CD4-positive, alpha-beta T cell (primary cell): Measurements from ENCODE around the gene KLF14. TPM values are rescaled to one million over a fixed set of nuclear protein-coding genes. Genes with fewer than 3 reads are reported as not detected.

Source experiments
- ATAC-seq: fragments of 200-7000 bp; cut with Tn5 transposase; one replicate; pipeline ENCODE4 v1.10.0; 2022; ENCODE audit warnings: mild to moderate bottlenecking; ENCODE audit not compliant: poor library complexity
- CTCF ChIA-PET: fragments of 350-600 bp; sonication (Branson Sonifier 250); formaldehyde crosslinking; loops from one replicate; lab custom pipeline; 2021; ENCODE audit warnings: antibody characterized with exemption, inconsistent platforms; lab: Charles Lee
- POLR2A ChIA-PET: fragments of 350-600 bp; sonication (Branson Sonifier 250); formaldehyde crosslinking; loops from one replicate; lab custom pipeline; 2021; ENCODE audit warnings: antibody characterized with exemption, inconsistent platforms; lab: Charles Lee
- DNase-seq, 14 experiments: peaks; one replicate each; pipeline ENCODE4 v3.0.0-alpha.2; 2013 to 2020; ENCODE audit warnings: mixed read lengths in 2 of 14
- H3K27ac ChIP-seq, 2 donors: one replicate each; pipeline versions ENCODE4 v1.5.1 to v1.7.0; 2013; ENCODE audit warnings: low read length in 2 of 2, low read depth in 1 of 2, mild to moderate bottlenecking in 1 of 2
- H3K27me3 ChIP-seq, 2 experiments: 1 replicate in 1 of 2; 2 replicates in 1 of 2; pipeline versions ENCODE4 v1.6.1 to v1.7.0; 2013; ENCODE audit warnings: low read length in 2 of 2, control low read depth in 1 of 2, mild to moderate bottlenecking in 1 of 2, moderate library complexity in 1 of 2; ENCODE audit not compliant: insufficient read depth in 2 of 2, control insufficient read depth in 1 of 2
- H3K36me3 ChIP-seq: one replicate; pipeline ENCODE4 v1.6.1; 2013; ENCODE audit warnings: low read length, control low read depth; ENCODE audit not compliant: insufficient read depth
- H3K4me1 ChIP-seq: one replicate; pipeline ENCODE4 v1.6.1; 2013; ENCODE audit warnings: low read length, control low read depth; ENCODE audit not compliant: insufficient read depth
- H3K4me3 ChIP-seq: one replicate; pipeline ENCODE4 v1.5.1; 2013; ENCODE audit warnings: mild to moderate bottlenecking, low read length, moderate library complexity
- H3K9me3 ChIP-seq, 2 experiments: 1 replicate in 1 of 2; 2 replicates in 1 of 2; pipeline versions ENCODE4 v1.6.1 to v1.7.0; 2013; ENCODE audit warnings: low read length in 2 of 2, mild to moderate bottlenecking in 2 of 2, control low read depth in 1 of 2, moderate library complexity in 1 of 2; ENCODE audit not compliant: control insufficient read depth in 1 of 2, insufficient read depth in 1 of 2
- H3K27ac Mint-ChIP-seq: one replicate; pipeline ENCODE4 v1.8.0; 2020; ENCODE audit warnings: mixed read lengths
- H3K27me3 Mint-ChIP-seq: one replicate; pipeline ENCODE4 v1.8.0; 2021; ENCODE audit warnings: mixed read lengths
- H3K36me3 Mint-ChIP-seq: one replicate; pipeline ENCODE4 v1.8.0; 2021; ENCODE audit warnings: low read depth, mixed read lengths
- H3K4me1 Mint-ChIP-seq: one replicate; pipeline ENCODE4 v1.8.0; 2021; ENCODE audit warnings: low read depth, mixed read lengths
- H3K4me3 Mint-ChIP-seq: one replicate; pipeline ENCODE4 v1.8.0; 2020; ENCODE audit warnings: mild to moderate bottlenecking, mixed read lengths
- H3K9me3 Mint-ChIP-seq: one replicate; pipeline ENCODE4 v1.8.0; 2020; ENCODE audit warnings: mixed read lengths
- intact Hi-C, 2 experiments: fragments of 100-400 bp; cut with DNase I in 1 of 2; cut with micrococcal nuclease in 1 of 2; formaldehyde crosslinking; loops; one replicate each; pipeline versions ENCODE4 v1.15.1 to v1.9.0; 2023 to 2025; cut with DNase I, micrococcal nuclease
- total RNA-seq, 174 experiments: library from RNA in 2 of 174; stranded (reverse) in 2 of 174; gene quantifications; one replicate each; pipeline ENCODE4 v1.2.3 and lab custom pipeline; 2021 to 2026
- TF ChIP-seq, protein P1 (sequence below): fragments of 200-600 bp; IDR thresholded peaks from one replicate; pipeline ENCODE4 v1.8.0; 2022; ENCODE audit warnings: antibody characterized with exemption, mild to moderate bottlenecking

KLF14 gene
- total RNA-seq, 2 experiments from 2014 or later: not detected

DNA sequence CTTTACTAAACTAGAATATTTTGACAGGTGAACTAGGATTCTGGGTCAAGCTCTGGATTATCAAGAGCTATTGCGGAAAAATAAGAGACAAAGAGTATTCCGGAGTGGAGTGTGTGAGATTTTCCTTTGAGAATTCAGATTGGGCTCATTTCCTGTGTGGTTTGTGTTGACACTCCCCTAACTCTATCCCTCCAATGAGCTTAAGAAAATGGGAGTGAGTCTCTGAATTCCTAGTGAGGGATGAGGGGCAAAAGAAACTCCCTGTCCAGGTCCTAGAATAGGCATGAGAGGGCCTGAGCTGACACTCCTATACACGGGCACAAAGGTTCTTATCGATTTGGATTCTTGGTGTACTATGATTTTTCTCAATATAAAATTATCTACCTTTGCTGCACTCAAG, 10.2 kb downstream of the KLF14 start:
- ChIA-PET POLR2A (no interaction called here), CTCF (no interaction called here)
- Histone ChIP-seq H3K27ac (no peak overlapping the region), H3K36me3 (no peaks in the 10 kb centered on the region), H3K9me3 (no peaks in the 10 kb centered on the region), H3K4me3 (no peak overlapping the region), H3K27me3 (peaks cover 16 to 54% of the 10 kb centered on the region in 2 experiments), H3K4me1 (no peaks in the 10 kb centered on the region)
- no peak for DNase-seq
- H3K27me3 Mint-ChIP-seq: peaks cover 46% of the 10 kb centered on the region
- TF ChIP-seq, protein P1, sequence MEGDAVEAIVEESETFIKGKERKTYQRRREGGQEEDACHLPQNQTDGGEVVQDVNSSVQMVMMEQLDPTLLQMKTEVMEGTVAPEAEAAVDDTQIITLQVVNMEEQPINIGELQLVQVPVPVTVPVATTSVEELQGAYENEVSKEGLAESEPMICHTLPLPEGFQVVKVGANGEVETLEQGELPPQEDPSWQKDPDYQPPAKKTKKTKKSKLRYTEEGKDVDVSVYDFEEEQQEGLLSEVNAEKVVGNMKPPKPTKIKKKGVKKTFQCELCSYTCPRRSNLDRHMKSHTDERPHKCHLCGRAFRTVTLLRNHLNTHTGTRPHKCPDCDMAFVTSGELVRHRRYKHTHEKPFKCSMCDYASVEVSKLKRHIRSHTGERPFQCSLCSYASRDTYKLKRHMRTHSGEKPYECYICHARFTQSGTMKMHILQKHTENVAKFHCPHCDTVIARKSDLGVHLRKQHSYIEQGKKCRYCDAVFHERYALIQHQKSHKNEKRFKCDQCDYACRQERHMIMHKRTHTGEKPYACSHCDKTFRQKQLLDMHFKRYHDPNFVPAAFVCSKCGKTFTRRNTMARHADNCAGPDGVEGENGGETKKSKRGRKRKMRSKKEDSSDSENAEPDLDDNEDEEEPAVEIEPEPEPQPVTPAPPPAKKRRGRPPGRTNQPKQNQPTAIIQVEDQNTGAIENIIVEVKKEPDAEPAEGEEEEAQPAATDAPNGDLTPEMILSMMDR: no peak
- no peak for ATAC-seq
- H3K27ac Mint-ChIP-seq: no peak overlapping the region
- no peaks in the 10 kb centered on the region for H3K36me3 Mint-ChIP-seq
- H3K4me3 Mint-ChIP-seq: no peak overlapping the region
- H3K9me3 Mint-ChIP-seq: no peaks in the 10 kb centered on the region
- no peaks in the 10 kb centered on the region for H3K4me1 Mint-ChIP-seq
- intact Hi-C loops: no loop called here

DNA sequence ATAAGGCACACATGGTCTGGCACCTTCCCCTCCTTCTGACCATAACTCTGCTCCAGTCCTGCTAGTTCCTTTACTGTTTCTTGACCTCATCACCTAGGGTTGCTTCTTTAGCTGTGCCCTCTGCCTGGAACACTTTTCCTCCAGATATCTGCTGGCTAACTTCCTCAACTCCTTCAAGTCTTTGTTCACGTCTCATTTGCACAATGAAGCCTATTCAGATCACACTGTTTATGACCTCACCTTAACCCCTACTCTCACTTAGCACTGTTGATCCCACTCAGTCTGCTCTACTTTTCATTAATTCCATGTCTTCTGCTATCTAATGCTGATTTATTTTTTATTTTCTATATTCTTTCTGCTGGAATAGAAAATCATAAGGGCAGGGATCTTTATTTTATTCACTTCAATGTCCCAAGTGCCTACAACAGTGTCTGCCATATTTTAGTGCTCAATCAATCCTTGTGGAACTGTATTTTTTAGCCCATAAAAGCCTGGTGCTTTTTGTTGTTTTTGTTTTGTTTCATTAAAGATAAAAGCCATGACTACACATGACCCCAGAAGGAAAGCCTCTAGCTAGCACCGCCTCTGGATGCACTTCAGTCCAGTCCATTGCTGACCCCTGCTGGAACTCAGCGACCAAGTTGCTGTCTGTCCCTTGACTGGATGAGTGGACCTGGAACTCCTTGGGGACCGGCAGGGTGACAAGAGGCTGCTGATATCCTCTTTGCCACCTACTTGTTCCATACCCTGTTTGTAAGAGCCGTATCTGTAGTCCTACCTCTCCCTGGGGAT, 12.3 kb downstream of the KLF14 start:
- intact Hi-C loops: no loop called here
- Mint-ChIP-seq H3K27me3 (peaks cover 26% of the 10 kb centered on the region), H3K4me1 (no peaks in the 10 kb centered on the region), H3K36me3 (no peaks in the 10 kb centered on the region), H3K9me3 (no peaks in the 10 kb centered on the region), H3K4me3 (no peak overlapping the region), H3K27ac (no peak overlapping the region)
- Histone ChIP-seq H3K4me1 (no peaks in the 10 kb centered on the region), H3K36me3 (no peaks in the 10 kb centered on the region), H3K4me3 (no peak overlapping the region), H3K9me3 (no peaks in the 10 kb centered on the region), H3K27ac (no peak overlapping the region), H3K27me3 (peaks cover 16 to 43% of the 10 kb centered on the region in 2 experiments)
- ATAC-seq (no peak), DNase-seq (peak in 4 of 14 experiments; percentile 12 to 34 (median 20))
- TF ChIP-seq, protein P1: no peak
- ChIA-PET POLR2A (no interaction called here), CTCF (no interaction called here)

DNA sequence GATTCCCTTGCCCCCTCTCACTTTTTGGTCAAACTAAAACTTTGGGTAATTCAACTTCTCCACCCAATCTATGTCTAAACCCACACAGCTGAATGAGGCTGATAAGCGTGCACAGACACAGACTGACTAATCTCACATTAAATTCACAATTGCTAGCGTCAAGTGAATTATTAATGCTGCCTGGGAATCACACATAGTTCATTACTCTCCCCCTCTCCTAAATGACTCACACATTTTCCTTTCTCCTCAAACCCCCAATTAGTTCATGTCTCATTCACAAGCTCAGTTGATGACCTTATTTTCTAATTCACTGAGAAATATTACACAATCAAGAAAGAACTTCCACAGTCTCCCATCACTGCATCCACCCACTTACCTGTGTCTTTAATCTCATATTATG, 14.5 kb downstream of the KLF14 start:
- H3K36me3 ChIP-seq: no peaks in the 10 kb centered on the region
- H3K36me3 Mint-ChIP-seq: no peaks in the 10 kb centered on the region
- no peak for ATAC-seq
- no peak for DNase-seq
- no peak overlapping the region for H3K4me3 Mint-ChIP-seq
- H3K27me3 Mint-ChIP-seq: peaks cover 18% of the 10 kb centered on the region
- H3K27me3 ChIP-seq: peaks cover 19 to 39% of the 10 kb centered on the region in 2 experiments
- ChIA-PET POLR2A (no interaction called here), CTCF (no interaction called here)
- no peaks in the 10 kb centered on the region for H3K4me1 ChIP-seq
- H3K9me3 Mint-ChIP-seq: no peaks in the 10 kb centered on the region
- TF ChIP-seq, protein P1: no peak
- H3K9me3 ChIP-seq: no peaks in the 10 kb centered on the region
- intact Hi-C loops: no loop called here
- H3K27ac ChIP-seq: no peak overlapping the region
- no peaks in the 10 kb centered on the region for H3K4me1 Mint-ChIP-seq
- H3K27ac Mint-ChIP-seq: no peak overlapping the region
- H3K4me3 ChIP-seq: no peak overlapping the region
